IMR-90 (cell line): ENCODE results near the gene NRXN2.

Source experiments
- CHD1 ChIP-seq: IDR thresholded peaks from 2 replicates; pipeline ENCODE4 v1.6.1; 2012; ENCODE audit warnings: low read depth, low read length, improper control_type of control experiment
- CTCF ChIP-seq: conservative IDR thresholded peaks from 2 replicates; pipeline ENCODE4 v1.5.1; 2012; ENCODE audit warnings: mild to moderate bottlenecking, low read depth, low read length, improper control_type of control experiment
- ELK1 ChIP-seq: fragments of 150-350 bp; IDR thresholded peaks from 2 replicates; pipeline ENCODE4 v1.6.1; 2016; ENCODE audit warnings: low read depth, mild to moderate bottlenecking, low read length, moderate library complexity, borderline replicate concordance
- MAFK ChIP-seq: IDR thresholded peaks from 2 replicates; pipeline ENCODE4 v1.6.1; 2012; ENCODE audit warnings: low read depth, low read length, improper control_type of control experiment
- MAZ ChIP-seq: IDR thresholded peaks from 2 replicates; pipeline ENCODE4 v1.6.1; 2012; ENCODE audit warnings: low read depth, mild to moderate bottlenecking, low read length, improper control_type of control experiment, moderate library complexity, borderline replicate concordance
- NFE2L2 ChIP-seq: fragments of 150-350 bp; IDR thresholded peaks from 2 replicates; pipeline ENCODE4 v1.6.1; 2016; ENCODE audit warnings: low read depth, mild to moderate bottlenecking, low read length
- POLR2A ChIP-seq: IDR thresholded peaks from 2 replicates; pipeline ENCODE4 v1.6.1; 2012; ENCODE audit warnings: mild to moderate bottlenecking, low read depth, low read length
- RAD21 ChIP-seq: IDR thresholded peaks from 2 replicates; pipeline ENCODE4 v1.6.1; 2012; ENCODE audit warnings: low read length, improper control_type of control experiment
- RCOR1 ChIP-seq: IDR thresholded peaks from 2 replicates; pipeline ENCODE4 v1.6.1; 2012; ENCODE audit warnings: mild to moderate bottlenecking, low read length, improper control_type of control experiment; ENCODE audit not compliant: insufficient replicate concordance
- RFX5 ChIP-seq: IDR thresholded peaks from 2 replicates; pipeline ENCODE4 v1.8.0; 2012; ENCODE audit warnings: low read depth, mild to moderate bottlenecking, low read length, moderate library complexity
- SMC3 ChIP-seq: fragments of 150-350 bp; IDR thresholded peaks from 2 replicates; pipeline ENCODE4 v1.6.1; 2016; ENCODE audit warnings: low read depth, mild to moderate bottlenecking, antibody characterized with exemption, low read length, moderate library complexity

- TF ChIP-seq MAFK: no peak
- no peak for TF ChIP-seq RAD21
- TF ChIP-seq CTCF: no peak
- no peak for TF ChIP-seq POLR2A
- no peak for TF ChIP-seq SMC3
- TF ChIP-seq RFX5: no peak
- TF ChIP-seq MAZ: no peak
- TF ChIP-seq ELK1: no peak
- TF ChIP-seq CHD1: no peak
- TF ChIP-seq RCOR1: no peak
- no peak for TF ChIP-seq NFE2L2
Observed at GRCh38 chr11:64566915-64567891, 155.8 kb downstream of the NRXN2 start.
